Endometrial microvascular endothelial cells (primary cell): Measurements from ENCODE around the gene TMEM255B. TPM values are rescaled to one million over a fixed set of nuclear protein-coding genes. Genes with fewer than 3 reads are reported as not detected.
"Not testable (repeated sequence)": the region's sequence is repeated elsewhere in the genome, so short reads cannot be mapped to it uniquely, and the experiment has no call there.

Experiments
- in situ Hi-C: cut with HindIII; loops from 2 replicates; pipeline ENCODE4 v1.10.0; 2017; ENCODE audit warnings: low sequenced_read_pairs, low pct_unique_long_range_greater_than_20kb; ENCODE audit errors: inconsistent ontology term
- total RNA-seq: library from RNA; depleted of rRNA; stranded (reverse); fragments of >200 nt; gene quantifications from one replicate; pipeline ENCODE4 v1.2.3, GENCODE V29; 2015; ENCODE audit errors: inconsistent ontology term

TMEM255B gene
- total RNA-seq, 1 donor from 2014 or later = 31.3 TPM

GRCh38 chr13:113777311-113778260, 18.6 kb downstream of the TMEM255B start:
- in situ Hi-C loops = no loop called here

- in situ Hi-C loops = no loop called here
These were observed 22.5 kb downstream of the TMEM255B start for GRCh38 chr13:113781571-113781970.

GRCh38 chr13:113782472-113782871, 23.4 kb downstream of the TMEM255B start:
- in situ Hi-C loops = no loop called here

- in situ Hi-C loops = no loop called here
These were observed 24.3 kb downstream of the TMEM255B start for GRCh38 chr13:113783200-113783881.

GRCh38 chr13:113783966-113784644, 25.1 kb downstream of the TMEM255B start:
- in situ Hi-C loops = no loop called here

- in situ Hi-C loops = no loop called here
These were observed 25.6 kb downstream of the TMEM255B start for GRCh38 chr13:113784645-113785024.

- in situ Hi-C loops = no loop called here
These were observed 26.3 kb downstream of the TMEM255B start for GRCh38 chr13:113785051-113786010.

- in situ Hi-C loops = no loop called here
These were observed 27.3 kb downstream of the TMEM255B start for GRCh38 chr13:113786262-113786841.

GRCh38 chr13:113787694-113788093, 28.7 kb downstream of the TMEM255B start:
- in situ Hi-C loops = no loop called here

- in situ Hi-C loops = no loop called here
These were observed 29.5 kb downstream of the TMEM255B start for GRCh38 chr13:113788413-113789135.

GRCh38 chr13:113789167-113789566, 30.1 kb downstream of the TMEM255B start:
- in situ Hi-C loops = no loop called here

- in situ Hi-C loops = not testable (repeated sequence)
These were observed 30.9 kb downstream of the TMEM255B start for GRCh38 chr13:113789931-113790330.

GRCh38 chr13:113791226-113791625, 32.2 kb downstream of the TMEM255B start:
- in situ Hi-C loops = no loop called here

- in situ Hi-C loops = no loop called here
These were observed 32.7 kb downstream of the TMEM255B start for GRCh38 chr13:113791761-113792160.

- in situ Hi-C loops = no loop called here
These were observed 33.3 kb downstream of the TMEM255B start for GRCh38 chr13:113792236-113792770.

- in situ Hi-C loops = no loop called here
These were observed 34.1 kb downstream of the TMEM255B start for GRCh38 chr13:113792886-113793717.
